ENCODE measurements around the gene HDAC5.

The HDAC5 gene

DNA sequence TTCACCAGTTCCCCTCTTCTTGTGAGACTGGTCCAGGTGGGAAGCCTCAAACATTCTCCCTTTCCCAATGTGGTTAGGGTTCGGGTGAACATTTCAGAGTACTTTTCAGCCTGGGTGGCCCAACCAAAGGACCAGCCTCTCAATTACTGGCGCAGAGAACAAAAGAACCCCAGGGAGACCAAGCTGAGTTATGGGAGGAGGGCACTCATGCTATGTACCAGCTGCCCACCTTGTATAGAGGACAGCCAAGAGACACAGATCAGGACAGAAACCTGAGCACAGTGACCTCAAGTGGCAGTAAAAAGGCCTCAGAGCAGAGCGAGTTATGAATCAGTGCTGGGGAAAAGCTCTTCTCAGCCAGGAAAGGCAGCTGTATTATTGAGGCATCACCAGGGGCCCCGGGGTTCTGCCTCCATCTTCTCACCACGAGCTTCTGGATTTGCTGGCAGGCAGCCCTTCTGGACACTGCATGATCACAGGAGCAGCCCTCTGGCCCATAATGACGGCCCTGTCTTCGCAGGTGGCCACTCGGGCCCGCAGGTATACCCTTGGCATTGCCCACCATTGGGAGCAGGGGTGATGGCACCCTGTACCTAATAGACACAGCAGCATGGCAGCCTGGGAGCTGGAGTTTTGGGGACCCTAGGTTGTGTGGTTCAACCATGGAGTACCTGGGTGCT is 49.1 kb downstream of the HDAC5 start:
- TF ChIP-seq, protein P1, sequence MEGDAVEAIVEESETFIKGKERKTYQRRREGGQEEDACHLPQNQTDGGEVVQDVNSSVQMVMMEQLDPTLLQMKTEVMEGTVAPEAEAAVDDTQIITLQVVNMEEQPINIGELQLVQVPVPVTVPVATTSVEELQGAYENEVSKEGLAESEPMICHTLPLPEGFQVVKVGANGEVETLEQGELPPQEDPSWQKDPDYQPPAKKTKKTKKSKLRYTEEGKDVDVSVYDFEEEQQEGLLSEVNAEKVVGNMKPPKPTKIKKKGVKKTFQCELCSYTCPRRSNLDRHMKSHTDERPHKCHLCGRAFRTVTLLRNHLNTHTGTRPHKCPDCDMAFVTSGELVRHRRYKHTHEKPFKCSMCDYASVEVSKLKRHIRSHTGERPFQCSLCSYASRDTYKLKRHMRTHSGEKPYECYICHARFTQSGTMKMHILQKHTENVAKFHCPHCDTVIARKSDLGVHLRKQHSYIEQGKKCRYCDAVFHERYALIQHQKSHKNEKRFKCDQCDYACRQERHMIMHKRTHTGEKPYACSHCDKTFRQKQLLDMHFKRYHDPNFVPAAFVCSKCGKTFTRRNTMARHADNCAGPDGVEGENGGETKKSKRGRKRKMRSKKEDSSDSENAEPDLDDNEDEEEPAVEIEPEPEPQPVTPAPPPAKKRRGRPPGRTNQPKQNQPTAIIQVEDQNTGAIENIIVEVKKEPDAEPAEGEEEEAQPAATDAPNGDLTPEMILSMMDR (IDR thresholded peaks at IDR 0.05; ENCODE audit: insufficient read depth, low read depth, low read length, missing control alignments) = no peak
- DNase-seq (ENCODE audit: low read depth) = no peak
- H3K4me3 ChIP-seq (ENCODE audit: low read length) = no peak overlapping the region

DNA sequence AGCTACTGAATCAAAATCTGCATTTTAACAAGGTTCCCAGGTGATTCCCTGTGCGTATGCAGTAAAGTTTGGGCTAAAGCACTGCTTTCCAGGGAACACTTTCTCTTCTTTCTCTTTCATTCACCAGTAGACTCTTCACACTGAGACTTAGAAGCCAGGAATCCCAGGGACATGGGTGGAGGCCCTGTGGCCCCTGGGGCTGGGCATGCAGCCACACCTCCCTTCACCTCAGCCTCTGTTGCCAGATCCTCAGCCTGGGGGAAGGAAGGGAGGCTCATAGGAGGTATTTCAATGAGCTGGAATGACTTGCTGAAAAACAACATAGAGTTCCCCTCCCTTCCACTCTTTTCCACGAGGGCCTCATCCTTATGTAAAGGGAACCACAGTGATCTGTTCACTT is 51.7 kb downstream of the HDAC5 start:
- peak; percentile 82 for DNase-seq (ENCODE audit: low read depth)
- TF ChIP-seq, protein P1 (IDR thresholded peaks at IDR 0.05; ENCODE audit: insufficient read depth, low read depth, low read length, missing control alignments) = no peak
- peak overlapping the region; percentile 72 for H3K4me3 ChIP-seq (ENCODE audit: low read length)

DNA sequence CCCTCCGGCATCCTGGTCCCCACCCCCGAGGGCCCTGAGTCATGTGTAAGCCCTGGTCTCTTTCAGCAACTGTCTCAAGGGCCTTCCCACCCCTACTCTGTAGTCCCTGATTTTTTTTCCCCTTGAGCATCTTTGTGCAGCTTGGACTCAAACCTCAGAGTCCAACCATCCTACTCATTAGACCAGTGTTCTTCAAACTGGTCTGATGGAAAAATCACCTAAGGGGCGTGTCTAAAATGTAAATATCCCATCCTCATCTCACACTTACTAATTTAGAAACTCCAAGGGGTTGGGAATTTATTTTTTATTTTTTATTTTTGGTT is 52.3 kb downstream of the HDAC5 start:
- H3K4me3 ChIP-seq (ENCODE audit: low read length) = peak overlapping the region; percentile 72
- no peak for DNase-seq (ENCODE audit: low read depth)
- TF ChIP-seq, protein P1 (IDR thresholded peaks at IDR 0.05; ENCODE audit: insufficient read depth, low read depth, low read length, missing control alignments) = no peak

DNA sequence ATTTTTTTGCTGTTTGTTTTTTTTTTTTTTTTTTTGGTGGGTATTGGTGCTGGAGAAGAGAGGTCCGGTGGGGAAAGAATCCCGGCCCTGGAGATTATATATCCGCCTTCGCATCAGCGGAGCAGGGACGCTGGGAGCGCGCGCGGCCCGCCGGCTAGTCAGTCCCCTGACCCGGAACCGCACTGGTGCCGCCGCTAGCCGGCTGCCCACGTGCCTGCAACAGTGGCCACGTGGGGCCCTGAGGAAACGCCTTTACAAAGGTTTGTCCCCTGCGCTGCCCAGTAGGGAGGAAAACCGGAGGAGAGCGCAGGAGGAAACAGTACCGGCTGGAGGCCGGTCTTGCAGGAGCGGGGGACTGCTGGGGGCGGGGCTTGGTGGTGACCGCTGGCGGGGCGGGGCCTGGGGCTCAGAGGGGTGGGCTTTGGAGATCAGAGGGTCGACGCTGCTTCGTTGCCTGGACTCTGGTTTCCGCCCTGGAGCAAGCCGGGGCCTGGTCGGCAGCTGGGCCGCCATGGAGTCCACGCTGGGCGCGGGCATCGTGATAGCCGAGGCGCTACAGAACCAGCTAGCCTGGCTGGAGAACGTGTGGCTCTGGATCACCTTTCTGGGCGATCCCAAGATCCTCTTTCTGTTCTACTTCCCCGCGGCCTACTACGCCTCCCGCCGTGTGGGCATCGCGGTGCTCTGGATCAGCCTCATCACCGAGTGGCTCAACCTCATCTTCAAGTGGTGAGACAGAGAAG is 52.8 kb downstream of the HDAC5 start, which contains the start of gene G6PC3:
Gene G6PC3, plus strand, starts transcription at position 281 of the 743 bp plus-strand sequence. Its CDS starts 231 bp downstream, at position 512.
- peak within 1 kb of the TSS; percentile 72 for H3K4me3 ChIP-seq (ENCODE audit: low read length)
- peak; percentile 94 for DNase-seq (ENCODE audit: low read depth)
- TF ChIP-seq, protein P1 (IDR thresholded peaks at IDR 0.05; ENCODE audit: insufficient read depth, low read depth, low read length, missing control alignments) = no peak

DNA sequence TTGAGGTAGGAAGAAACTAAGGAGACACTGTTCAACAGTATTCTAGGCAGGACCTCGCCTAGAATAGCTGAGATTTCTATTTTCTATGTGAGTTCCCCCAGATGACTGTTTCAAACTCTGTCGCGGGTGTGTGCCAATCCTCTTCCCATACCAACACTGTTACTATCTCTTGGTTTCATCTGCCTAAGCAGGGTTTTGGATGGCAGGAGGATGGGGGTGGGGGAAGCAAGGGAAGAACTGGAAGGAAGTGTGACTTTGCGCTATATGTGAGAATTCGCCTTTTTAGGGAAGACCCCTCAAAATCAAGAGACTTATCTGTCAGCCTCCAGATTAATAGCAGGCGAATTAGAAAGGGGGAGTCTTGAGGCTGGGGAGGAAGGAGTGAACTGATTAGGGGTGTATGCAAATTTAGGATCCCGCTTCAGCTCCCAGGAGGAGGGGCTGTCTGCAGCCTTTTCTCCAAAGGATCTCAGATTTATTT is 53.4 kb downstream of the HDAC5 start:
- TF ChIP-seq, protein P1 (IDR thresholded peaks at IDR 0.05; ENCODE audit: insufficient read depth, low read depth, low read length, missing control alignments) = no peak
- H3K4me3 ChIP-seq (ENCODE audit: low read length) = peak overlapping the region; percentile 72
- peak; percentile 37 for DNase-seq (ENCODE audit: low read depth)

DNA sequence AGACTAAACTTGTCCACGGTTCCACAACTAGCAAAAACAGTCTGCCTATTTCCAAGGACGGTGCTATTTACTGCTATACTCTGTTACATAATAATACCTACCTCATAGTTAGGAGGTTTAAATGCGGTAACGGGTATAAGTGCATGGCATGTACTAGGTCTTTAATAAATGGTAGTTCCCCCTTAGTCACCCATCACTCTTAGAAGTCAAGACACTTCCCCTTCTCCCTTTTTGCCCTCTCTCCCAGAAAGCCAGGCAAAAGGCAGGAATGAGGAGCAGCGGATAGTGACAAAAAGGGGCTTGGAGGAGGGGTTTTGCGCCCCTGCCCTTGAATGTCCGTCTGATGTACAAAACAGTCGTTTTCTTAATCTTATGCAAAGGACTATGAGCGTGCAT is 55.9 kb downstream of the HDAC5 start:
- TF ChIP-seq, protein P1 (IDR thresholded peaks at IDR 0.05; ENCODE audit: insufficient read depth, low read depth, low read length, missing control alignments) = no peak
- H3K4me3 ChIP-seq (ENCODE audit: low read length) = no peak overlapping the region
- DNase-seq (ENCODE audit: low read depth) = no peak

Measured in epithelial cell of esophagus (primary cell).